Thymus (tissue), 11 donors: ENCODE measurements around the gene MYO5B. TPM values are rescaled to one million over a fixed set of nuclear protein-coding genes. Genes with fewer than 3 reads are reported as not detected.

Experiments used
- DNase-seq, 9 donors: peaks; one replicate each; pipeline ENCODE4 v3.0.0-alpha.2; 2013; ENCODE audit warnings: low spot score in 9 of 9, low read depth in 6 of 9, missing footprints in 1 of 9
- H3K27ac ChIP-seq, 2 donors: one replicate each; pipeline ENCODE4 v1.5.1; 2013; ENCODE audit warnings: control low read depth in 1 of 2, low read depth in 1 of 2, low read length in 1 of 2, mild to moderate bottlenecking in 1 of 2, moderate library complexity in 1 of 2
- H3K27me3 ChIP-seq, 2 donors: one replicate each; pipeline ENCODE4 v1.5.1; 2013; ENCODE audit warnings: low read length in 1 of 2; ENCODE audit not compliant: control insufficient read depth in 2 of 2, insufficient read depth in 1 of 2
- H3K36me3 ChIP-seq, 2 donors: one replicate each; pipeline ENCODE4 v1.5.1; 2013; ENCODE audit warnings: low read length in 1 of 2, mild to moderate bottlenecking in 1 of 2, moderate library complexity in 1 of 2; ENCODE audit not compliant: control insufficient read depth in 2 of 2, insufficient read depth in 2 of 2
- H3K4me1 ChIP-seq, 2 donors: one replicate each; pipeline ENCODE4 v1.5.1; 2013; ENCODE audit warnings: low read length in 2 of 2; ENCODE audit not compliant: control insufficient read depth in 2 of 2, insufficient read depth in 2 of 2
- H3K4me3 ChIP-seq, 2 donors: one replicate each; pipeline ENCODE4 v1.5.1; 2013; ENCODE audit warnings: low read length in 2 of 2, control low read depth in 1 of 2, mild to moderate bottlenecking in 1 of 2
- H3K9me3 ChIP-seq, 2 donors: one replicate each; pipeline ENCODE4 v1.5.1; 2013; ENCODE audit warnings: low read length in 1 of 2, mild to moderate bottlenecking in 1 of 2; ENCODE audit not compliant: control insufficient read depth in 2 of 2, insufficient read depth in 1 of 2
- WGBS: extraction: QIAGEN DNeasy Blood & Tissue Kit; methylation state at CpG from one replicate; pipeline ENCODE4 v1.1.7; 2013; 5-methylcytosine and 5-hydroxymethylcytosine counted together
- polyA plus RNA-seq: library from polyadenylated mRNA; stranded (reverse); fragments of 200-250 nt; gene quantifications from one replicate; pipeline ENCODE4 v1.2.3, GENCODE V29; 2013
- total RNA-seq: library from RNA; stranded (reverse); fragments of 120-200 nt; gene quantifications from one replicate; pipeline ENCODE4 v1.2.4, GENCODE V29; 2013
- donor health status: healthy.

Gene MYO5B
- total and polyA plus RNA-seq, 2 donors = 6.2 to 11.1 TPM

DNA sequence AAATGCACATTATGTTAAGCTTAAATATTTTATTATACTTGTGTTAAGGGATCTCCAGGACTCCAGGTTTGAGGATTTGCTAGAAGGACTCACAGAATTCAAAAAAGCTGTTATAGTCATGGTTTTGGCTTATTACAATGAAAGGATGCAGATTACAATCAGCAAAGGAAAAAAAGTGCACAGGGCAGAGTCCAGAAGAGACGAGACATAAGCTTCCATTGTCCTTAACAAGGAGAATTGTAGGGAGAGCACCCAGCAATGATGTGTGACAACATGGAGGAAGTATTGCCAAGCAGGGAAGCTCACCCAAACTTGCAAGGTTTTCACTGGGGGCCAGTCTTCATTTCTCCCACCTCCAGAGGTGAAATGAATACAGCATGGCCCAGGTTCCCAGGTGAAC, 12.8 kb upstream of the MYO5B start:
- peaks cover 2 to 22% of the 10 kb centered on the region in 2 donors for H3K27me3 ChIP-seq
- no peak overlapping the region for H3K4me3 ChIP-seq
- WGBS = 41% methylated on average over 1 of the region's 1 CpG
- no peaks in the 10 kb centered on the region for H3K9me3 ChIP-seq
- H3K36me3 ChIP-seq = no peaks in the 10 kb centered on the region
- DNase-seq = no peak
- H3K4me1 ChIP-seq = no peaks in the 10 kb centered on the region
- no peak overlapping the region for H3K27ac ChIP-seq

- peak in 4 of 9 donors; percentile 7 to 45 (median 12) for DNase-seq
- H3K27ac ChIP-seq = no peak overlapping the region
- H3K4me1 ChIP-seq = no peaks in the 10 kb centered on the region
- peaks cover 2 to 23% of the 10 kb centered on the region in 2 donors for H3K27me3 ChIP-seq
- H3K4me3 ChIP-seq = no peak overlapping the region
- WGBS = 25% methylated on average over 24 of the region's 24 CpGs
- H3K9me3 ChIP-seq = no peaks in the 10 kb centered on the region
- no peaks in the 10 kb centered on the region for H3K36me3 ChIP-seq
These were observed 9.1 kb upstream of the MYO5B start for GRCh38 chr18:50203801-50204604.

GRCh38 chr18:50201476-50202018, 6.6 kb upstream of the MYO5B start:
- H3K4me1 ChIP-seq = no peaks in the 10 kb centered on the region
- H3K9me3 ChIP-seq = no peaks in the 10 kb centered on the region
- no peak overlapping the region for H3K27ac ChIP-seq
- no peaks in the 10 kb centered on the region for H3K36me3 ChIP-seq
- DNase-seq = no peak
- 83% methylated on average over 1 of the region's 1 CpG for WGBS
- no peak overlapping the region for H3K4me3 ChIP-seq
- H3K27me3 ChIP-seq = peaks cover 4 to 26% of the 10 kb centered on the region in 2 donors

GRCh38 chr18:50199921-50200320, 5.0 kb upstream of the MYO5B start:
- no peak for DNase-seq
- Histone ChIP-seq H3K36me3 (no peaks in the 10 kb centered on the region), H3K9me3 (no peaks in the 10 kb centered on the region), H3K27me3 (peaks cover 16 to 39% of the 10 kb centered on the region in 2 donors), H3K27ac (no peak overlapping the region), H3K4me3 (no peak overlapping the region), H3K4me1 (peaks cover 0 to 4% of the 10 kb centered on the region in 2 donors)
- WGBS = 43% methylated on average over 1 of the region's 1 CpG

- 81% methylated on average over 5 of the region's 5 CpGs for WGBS
- no peak overlapping the region for H3K27ac ChIP-seq
- peaks cover 4% of the 10 kb centered on the region in 2 donors for H3K4me1 ChIP-seq
- H3K36me3 ChIP-seq = no peaks in the 10 kb centered on the region
- no peak for DNase-seq
- peaks cover 21 to 39% of the 10 kb centered on the region in 2 donors for H3K27me3 ChIP-seq
- H3K4me3 ChIP-seq = no peak overlapping the region
- H3K9me3 ChIP-seq = no peaks in the 10 kb centered on the region
These were observed 4.5 kb upstream of the MYO5B start for GRCh38 chr18:50199346-50199855.

DNA sequence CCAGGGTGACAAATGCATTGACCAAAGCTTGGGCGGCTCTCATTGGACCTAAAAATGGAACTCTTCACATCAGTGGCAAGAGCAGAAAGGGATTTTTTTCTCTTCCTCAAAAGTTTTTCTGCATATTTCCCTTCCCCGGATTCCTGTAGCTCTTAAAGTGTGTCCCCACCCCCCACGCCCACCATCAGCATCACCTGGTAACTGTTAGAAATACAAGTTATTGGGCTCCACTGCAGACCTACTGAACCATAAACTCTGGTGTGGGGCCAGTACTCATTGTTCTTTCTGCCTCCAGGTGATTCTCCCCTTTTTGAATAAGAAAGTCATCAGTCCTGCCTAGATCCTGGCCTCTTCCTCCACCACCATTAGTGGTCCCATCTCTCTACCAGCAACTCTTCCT, 1.3 kb upstream of the MYO5B start:
- Histone ChIP-seq H3K9me3 (no peaks in the 10 kb centered on the region), H3K4me1 (peaks cover 4% of the 10 kb centered on the region in 2 donors), H3K4me3 (no peak overlapping the region), H3K36me3 (no peaks in the 10 kb centered on the region), H3K27ac (no peak overlapping the region), H3K27me3 (peaks cover 42 to 48% of the 10 kb centered on the region in 2 donors)
- DNase-seq = no peak
- 95% methylated on average over 3 of the region's 3 CpGs for WGBS

GRCh38 chr18:50195689-50196088, 742 bp upstream of the MYO5B start:
- no peak for DNase-seq
- no peaks in the 10 kb centered on the region for H3K9me3 ChIP-seq
- no peak overlapping the region for H3K27ac ChIP-seq
- H3K4me3 ChIP-seq = no peak overlapping the region
- H3K27me3 ChIP-seq = peaks cover 44 to 51% of the 10 kb centered on the region in 2 donors
- 40% methylated on average over 10 of the region's 10 CpGs for WGBS
- H3K36me3 ChIP-seq = no peaks in the 10 kb centered on the region
- peaks cover 4% of the 10 kb centered on the region in 2 donors for H3K4me1 ChIP-seq

DNA sequence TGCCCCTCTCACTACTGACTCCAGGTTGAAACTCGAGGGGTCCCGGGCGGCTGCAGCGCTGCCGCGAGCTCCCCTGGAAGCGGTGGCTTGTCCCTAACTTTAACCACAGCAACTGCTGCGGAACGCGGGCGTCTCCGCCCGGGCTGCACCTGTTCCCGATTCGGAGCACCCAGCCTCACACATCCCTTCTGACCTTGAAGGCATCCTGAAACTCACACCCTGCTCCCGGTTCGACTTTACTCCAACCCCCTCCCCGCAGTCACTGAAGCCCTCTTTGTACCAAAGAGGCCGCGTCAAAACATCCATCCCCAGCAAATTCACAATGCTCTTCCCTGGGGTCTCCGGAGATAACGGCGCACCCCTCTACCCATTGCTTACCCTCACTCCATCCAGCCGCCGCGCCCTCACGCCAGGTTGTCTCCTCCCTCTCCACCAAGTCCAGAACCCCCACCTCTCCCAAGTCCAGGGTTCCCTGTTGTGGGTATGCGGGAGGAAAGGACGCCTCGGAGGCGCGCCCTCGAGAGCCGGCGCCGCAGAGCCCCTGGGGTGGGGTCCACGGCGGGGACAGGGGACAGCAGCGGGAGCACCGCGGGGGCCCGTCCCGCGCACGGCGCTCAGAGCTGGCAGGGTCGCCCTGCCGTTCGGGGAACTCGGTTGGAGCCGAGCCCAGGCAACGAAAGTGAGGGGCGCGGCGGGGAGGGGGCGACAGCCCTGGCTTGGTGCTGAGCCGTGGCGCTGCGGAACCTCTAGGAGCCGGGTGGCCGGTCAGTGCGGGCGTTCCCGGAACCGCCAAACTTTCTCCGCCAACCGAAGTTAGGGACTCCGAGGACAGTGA, 934 bp downstream of the MYO5B start:
- no peak overlapping the region for H3K27ac ChIP-seq
- no peaks in the 10 kb centered on the region for H3K9me3 ChIP-seq
- peaks cover 4% of the 10 kb centered on the region in 2 donors for H3K4me1 ChIP-seq
- H3K4me3 ChIP-seq = peak overlapping the region in 1 of 2 donors; percentile 46
- WGBS = 4% methylated on average over 68 of the region's 68 CpGs
- DNase-seq = no peak
- peaks cover 44 to 59% of the 10 kb centered on the region in 2 donors for H3K27me3 ChIP-seq
- no peaks in the 10 kb centered on the region for H3K36me3 ChIP-seq
